ENCODE measurements around the gene PAQR6.

GRCh38 chr1:156253634-156254033, 5.8 kb upstream of the PAQR6 start:
- no peak for TF ChIP-seq POLR2A (IDR thresholded peaks at IDR 0.05; ENCODE audit: low read length)
- TF ChIP-seq GATA1 (IDR thresholded peaks at IDR 0.05; ENCODE audit: low read depth, low read length), result no peak

Measured in erythroblast (primary cell).